GM21825 (cell line): ENCODE data around the gene GPC6.

Experiments used
- ATAC-seq: cut with Tn5 transposase; IDR thresholded peaks from one replicate; pipeline ENCODE4 v1.9.1; 2021; ENCODE audit warnings: mild to moderate bottlenecking, moderate library complexity; ENCODE audit not compliant: unreplicated experiment

GPC6 gene

DNA sequence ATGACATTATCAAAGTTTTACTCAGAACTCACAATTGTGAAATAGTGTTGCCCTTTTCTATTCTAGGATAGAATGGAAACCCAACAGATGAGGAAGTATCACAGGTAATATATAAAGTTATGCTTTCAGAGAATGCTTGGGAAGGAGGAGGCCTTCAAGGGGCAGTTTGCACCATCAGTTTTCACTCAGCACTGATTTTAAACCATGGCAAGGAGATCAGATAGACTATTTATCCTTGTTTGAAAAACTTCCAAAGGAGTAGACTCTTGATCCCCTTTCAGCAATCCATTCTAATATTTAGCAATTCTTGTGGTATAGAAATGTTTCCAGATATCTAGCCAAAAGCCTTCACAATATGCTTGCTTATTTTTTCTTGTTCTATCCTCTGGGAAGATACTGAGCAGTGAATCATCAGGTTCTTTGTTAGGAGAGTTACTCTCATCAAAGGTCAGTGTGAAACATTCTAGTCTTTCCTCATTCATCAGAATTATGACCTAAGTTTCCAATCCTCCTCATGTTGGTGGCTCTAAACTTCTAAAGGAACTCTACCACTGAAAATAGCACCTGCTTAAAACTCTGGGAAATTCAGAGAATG is 3.8 kb downstream of the GPC6 start:
- no peak for ATAC-seq

- ATAC-seq: no peak
Measured at GRCh38 chr13:93231867-93232266, 5.3 kb downstream of the GPC6 start.

- ATAC-seq: no peak
Measured at GRCh38 chr13:93233997-93234416, 7.4 kb downstream of the GPC6 start.

- ATAC-seq: no peak
Measured at GRCh38 chr13:93234459-93234858, 7.9 kb downstream of the GPC6 start.

DNA sequence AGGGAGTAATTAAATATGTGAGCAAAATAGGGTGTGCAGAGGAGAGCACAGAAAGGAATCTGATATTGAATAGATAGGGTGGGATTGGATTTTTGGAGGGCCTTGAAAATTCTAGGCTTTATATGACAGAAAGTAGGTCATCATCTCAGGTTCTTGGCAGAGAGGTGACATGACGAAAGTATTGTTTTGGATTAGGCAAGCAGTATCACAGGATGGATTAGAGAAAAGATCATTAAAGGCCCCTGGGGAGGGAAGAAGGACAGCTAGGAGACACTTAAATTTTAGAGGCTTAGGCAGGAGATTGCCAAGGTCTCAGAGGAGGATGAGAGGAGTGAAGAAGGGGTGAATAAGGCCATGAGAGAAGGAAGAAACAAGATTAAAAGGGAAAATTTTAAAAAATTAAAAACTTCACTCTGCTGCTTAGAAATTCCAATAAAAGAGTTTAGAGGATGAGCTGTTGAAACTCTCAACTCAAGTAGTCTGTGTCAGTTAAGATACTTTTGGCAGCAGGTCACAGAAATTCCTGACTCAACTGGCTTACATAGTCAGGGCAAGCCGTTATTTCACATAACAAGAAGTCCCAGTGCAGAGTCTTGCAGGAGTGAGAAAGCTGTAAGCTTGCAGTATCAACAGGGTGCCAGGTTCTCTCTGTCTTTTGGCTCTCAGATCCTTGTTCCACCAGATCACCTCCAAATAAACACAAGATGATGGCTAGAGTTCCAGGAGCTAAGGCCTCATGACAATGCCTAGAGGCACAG is 8.8 kb downstream of the GPC6 start:
- no peak for ATAC-seq

- no peak for ATAC-seq
Measured at GRCh38 chr13:93238711-93239110, 12.1 kb downstream of the GPC6 start.

GRCh38 chr13:93243375-93244063 is 16.9 kb downstream of the GPC6 start:
- ATAC-seq: no peak

DNA sequence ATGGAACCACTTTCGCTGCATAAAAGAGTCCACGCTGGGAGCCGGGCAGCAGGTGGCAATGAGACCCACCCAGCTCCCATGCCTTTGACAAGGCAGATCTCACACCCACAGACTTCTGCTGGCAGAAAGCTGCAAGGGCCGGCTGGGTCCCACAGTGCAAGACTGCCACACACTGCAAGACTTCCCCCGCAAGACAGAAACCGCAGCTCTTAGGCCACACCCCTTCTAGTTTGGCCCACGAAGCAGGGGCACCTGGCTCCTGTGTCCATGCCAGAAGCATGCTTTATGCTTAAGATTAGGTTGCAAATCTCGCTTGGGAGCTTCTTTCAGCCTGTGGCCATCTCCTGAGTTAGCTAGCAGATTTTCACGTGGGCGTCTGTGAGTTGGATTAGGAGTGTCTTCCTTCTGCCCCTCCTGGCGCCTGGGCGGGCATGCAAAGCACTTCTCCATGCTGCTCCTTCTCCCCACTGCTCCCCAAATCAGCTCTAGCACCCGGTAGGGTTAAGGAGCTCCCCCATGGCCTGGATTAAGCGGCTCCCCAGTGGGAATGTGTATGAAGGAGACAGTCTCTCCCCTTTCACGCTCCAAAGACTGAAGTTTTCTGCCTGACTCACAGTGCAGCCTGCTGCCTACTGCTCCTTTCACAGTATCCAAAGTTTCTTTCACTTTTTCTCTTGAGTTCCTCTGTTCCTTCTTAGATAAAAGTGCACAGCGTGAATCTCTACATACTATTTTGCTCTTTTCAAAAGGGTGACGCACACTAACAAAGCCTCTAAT is 17.7 kb downstream of the GPC6 start:
- ATAC-seq: no peak

DNA sequence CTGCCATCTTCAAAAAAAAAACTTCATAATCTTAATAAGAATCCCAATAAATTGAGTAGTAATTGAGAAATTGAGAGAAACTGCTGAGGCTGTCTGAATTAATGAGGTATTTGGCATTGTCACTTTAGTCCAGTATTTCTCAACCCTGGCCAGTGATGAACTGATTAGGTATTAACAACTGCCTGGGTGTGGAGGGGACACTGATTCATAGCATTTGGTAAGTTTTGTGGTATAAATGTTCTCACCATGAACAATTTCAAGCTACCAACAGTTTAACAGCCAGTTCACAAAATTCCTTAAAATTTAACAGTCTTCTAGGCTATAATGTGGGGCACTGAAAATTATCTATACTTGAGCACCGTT is 18.3 kb downstream of the GPC6 start:
- no peak for ATAC-seq

DNA sequence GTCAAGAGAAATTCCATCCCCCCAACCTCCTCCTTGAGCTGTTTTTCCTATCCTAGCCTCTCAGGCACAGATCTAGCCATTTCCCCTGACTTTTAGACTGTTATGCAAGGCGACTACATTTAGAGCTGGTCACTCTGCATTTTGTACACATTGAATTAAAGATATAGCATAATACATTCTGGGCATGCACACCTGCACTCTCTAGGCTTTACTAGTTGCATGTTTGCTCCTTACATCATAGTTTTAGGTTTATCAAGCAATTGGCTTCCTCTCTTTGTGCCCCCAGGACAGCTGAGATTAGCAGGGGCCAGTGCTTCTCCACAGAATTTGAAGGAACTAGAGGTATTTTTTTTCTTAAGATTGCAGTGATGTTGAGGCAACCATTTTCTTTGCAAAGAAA is 19.5 kb downstream of the GPC6 start:
- ATAC-seq: no peak

DNA sequence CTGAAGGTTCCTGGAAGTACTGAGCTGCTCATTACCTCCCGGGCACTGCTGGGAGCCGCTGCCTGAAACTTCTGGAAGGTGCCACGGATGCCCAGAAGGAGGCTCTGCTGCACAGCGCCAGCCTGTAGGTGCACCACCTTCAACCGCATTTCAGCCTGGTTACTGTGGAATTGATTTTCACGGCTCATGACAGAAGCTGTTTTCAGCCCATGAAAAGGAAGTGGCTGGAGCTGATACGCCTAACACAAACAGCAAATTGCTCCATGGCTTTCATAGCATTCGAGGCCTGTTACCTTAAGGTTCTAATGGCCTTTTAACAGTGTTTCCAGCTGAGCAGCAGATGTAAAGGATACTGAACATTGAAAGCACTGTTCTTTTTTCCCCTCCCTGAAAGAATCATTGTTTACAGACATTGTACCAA is 22.0 kb downstream of the GPC6 start:
- no peak for ATAC-seq

DNA sequence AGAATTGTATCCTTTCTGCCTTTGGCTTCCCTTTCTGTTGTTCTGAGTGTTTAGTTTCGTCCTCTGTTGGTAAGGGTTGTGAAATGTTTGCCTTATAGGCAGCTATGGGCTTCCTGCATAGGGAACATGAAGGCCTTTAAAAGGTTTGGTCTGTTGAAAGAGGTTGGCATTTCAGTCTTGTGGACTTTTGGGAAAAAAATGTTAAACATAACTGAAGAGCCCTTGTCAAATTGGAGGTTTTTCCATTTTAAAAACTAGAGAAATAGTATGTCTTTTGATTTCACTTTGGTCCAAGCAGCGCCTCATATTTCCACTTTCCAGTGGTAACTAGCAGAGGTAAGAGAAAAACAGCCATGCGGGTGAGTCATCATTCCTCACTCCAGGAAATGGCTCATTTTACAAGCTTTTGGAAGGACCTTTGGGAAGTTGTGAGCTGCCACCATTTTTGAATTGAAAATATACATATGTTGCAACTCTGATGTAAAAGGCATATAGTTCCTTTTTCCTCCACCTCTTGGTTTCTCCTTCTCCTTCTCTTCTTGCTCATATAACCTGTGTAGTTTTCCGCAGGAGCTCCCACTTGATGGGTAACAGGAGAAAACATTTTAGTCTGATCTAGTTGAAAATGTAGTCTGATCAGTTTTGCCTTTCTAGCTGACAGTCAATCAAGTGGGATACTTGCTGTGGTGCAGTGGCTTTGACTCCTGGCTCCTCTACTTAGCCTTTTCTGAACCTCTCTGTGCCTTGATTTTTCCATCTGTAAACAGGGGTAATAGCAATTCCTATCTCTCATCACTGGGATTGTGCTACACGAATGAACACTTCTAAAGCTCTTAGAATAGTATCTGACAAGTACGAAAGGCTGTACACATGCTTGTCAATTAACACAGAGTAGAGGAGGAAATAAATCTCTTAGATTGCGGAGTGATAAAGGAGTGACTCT is 23.0 kb downstream of the GPC6 start:
- no peak for ATAC-seq

DNA sequence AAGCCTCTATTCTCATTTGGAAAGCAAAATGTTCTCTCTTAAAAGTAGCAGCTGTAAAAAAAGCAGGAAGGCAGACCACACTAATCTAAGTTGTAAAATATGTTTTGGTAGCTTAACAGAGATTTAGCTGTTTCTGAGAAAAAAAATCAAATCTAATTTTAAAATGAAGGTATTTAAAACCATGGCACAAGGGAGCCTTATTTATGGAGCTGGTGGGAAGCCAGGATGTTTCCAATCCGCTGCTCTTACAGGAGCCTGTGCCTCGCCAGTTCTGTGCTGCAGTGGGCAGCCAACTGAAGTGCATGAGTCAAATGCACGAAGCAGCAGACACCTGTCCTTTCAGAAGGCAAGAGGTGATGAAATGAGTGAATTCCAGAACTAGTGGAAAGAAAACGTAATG is 28.2 kb downstream of the GPC6 start:
- no peak for ATAC-seq

DNA sequence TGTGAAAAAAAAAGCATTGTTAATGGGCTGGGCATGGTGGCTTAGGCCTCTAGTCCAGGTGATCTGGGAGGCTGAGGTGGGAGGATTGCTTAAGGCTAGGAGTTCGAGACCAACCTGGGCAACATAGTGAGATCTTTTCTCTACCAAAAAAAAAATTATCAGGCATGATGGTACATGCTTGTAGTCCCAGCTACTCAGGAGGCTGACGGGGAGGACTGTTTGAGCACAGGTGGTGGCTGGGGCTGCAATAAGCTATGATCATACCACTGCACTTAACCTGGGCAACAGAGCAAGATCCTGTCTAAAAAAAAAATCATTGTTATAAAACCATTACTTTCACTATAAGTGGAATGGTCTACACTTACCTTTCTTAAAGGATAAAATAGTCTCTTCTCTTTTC is 30.4 kb downstream of the GPC6 start:
- ATAC-seq: no peak

DNA sequence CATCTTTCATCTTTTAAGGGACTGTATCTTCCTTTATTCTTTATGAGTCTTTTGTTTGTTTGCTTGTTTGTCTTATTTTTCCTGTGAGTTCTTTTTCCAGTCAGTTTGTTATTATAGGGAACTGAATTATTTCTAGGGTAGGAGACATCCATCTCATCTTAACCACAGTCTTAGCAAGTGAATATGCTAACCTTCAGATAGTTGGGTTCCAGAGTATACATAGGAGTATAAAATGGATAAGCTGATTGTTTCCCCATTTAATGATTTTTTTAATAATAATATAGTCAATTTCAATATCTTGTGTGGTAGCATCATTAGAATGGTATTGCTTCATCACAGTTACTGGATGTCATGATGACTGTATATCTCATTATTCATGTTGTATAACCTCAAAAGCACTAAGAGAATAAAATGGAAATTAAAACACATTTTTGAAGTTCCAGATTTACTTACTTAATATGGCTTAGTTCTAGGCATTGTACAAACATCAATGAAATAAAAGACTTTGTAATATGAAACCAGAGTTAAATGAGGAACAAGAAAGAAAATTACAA is 33.0 kb downstream of the GPC6 start:
- no peak for ATAC-seq

DNA sequence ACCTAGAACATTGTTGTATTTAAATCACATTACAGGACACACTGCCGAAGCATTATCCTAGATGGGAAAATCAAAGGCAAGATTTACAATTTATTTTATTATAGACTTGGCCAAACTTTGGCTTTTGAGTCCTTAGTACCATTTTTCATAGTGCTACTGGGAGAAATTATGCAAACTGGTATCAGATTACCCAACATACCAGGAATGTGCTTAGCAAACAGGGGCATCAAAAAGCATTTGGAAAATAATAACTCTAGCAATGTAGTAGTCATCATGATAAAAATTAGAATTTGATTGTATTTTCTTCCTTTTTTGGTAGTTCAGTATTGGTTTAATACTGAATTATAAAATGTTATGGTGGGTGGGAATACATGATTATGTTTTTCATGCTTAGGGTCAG is 34.0 kb downstream of the GPC6 start:
- no peak for ATAC-seq

DNA sequence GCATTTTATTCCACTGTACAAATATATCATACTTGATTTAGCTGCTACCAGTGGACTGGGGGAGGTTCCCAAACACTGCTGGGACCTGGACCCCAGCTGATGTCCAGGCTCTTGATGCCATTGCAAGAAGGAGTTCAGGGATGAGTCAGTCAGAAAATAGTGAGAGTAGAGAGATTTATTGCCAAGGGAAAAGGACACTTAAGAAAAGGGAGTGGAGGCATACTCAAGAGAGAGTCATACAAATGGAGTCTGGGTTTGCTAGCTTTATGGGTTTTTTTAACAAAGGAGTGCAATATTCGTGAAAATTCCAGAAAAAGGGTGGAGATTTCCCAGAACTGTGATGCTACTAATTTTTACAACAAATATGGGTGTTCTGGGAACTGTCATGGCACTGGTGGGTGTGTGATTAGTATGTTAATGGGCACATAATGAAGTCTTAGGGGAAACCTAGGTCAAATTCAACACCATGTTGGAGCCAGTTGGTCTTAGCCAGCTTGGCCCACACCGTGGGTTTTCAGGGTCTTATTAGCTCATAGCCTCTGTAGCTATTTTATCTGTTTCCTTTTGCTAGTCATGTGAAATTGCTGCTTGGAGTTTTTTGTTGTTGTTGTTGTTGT is 36.2 kb downstream of the GPC6 start:
- ATAC-seq: no peak

- ATAC-seq: no peak
Measured at GRCh38 chr13:93264876-93265275, 38.3 kb downstream of the GPC6 start.

GRCh38 chr13:93265800-93266199 is 39.2 kb downstream of the GPC6 start:
- no peak for ATAC-seq

DNA sequence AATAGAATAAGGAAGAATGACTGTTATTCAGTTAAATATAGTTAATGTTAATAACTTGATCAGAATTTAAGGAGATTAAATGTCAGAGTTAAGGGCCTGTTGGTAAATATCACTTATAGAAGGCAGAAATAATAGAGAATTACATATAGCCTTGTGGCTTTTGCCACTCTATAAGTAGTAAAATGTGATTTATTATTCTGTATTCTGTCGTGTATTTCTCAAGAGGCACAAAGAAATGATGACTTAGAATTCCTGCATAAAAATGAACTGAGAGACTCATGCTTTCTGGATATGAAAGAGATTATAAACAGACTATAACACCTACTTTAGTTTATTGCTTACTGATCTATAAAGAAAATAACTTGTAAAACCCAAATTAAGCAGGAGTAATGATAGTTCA is 40.1 kb downstream of the GPC6 start:
- no peak for ATAC-seq
